Suprapubic skin (tissue), 3 donors: ENCODE data around the gene ATP8B3.

ENCODE experiments used
- EP300 ChIP-seq: sonication (generic); formaldehyde crosslinking; IDR thresholded peaks from one replicate; pipeline ENCODE4 v1.6.1; 2017; ENCODE audit warnings: antibody characterized with exemption
- TF ChIP-seq, protein P1 (sequence below), 2 donors: fragments of 200-600 bp in 1 of 2; fragments of 450-650 bp in 1 of 2; sonication (generic) in 1 of 2; IDR thresholded peaks; one replicate each; pipeline ENCODE4 v1.5.1; 2016 to 2019; ENCODE audit warnings: antibody characterized with exemption in 2 of 2, mild to moderate bottlenecking in 1 of 2, moderate library complexity in 1 of 2

DNA sequence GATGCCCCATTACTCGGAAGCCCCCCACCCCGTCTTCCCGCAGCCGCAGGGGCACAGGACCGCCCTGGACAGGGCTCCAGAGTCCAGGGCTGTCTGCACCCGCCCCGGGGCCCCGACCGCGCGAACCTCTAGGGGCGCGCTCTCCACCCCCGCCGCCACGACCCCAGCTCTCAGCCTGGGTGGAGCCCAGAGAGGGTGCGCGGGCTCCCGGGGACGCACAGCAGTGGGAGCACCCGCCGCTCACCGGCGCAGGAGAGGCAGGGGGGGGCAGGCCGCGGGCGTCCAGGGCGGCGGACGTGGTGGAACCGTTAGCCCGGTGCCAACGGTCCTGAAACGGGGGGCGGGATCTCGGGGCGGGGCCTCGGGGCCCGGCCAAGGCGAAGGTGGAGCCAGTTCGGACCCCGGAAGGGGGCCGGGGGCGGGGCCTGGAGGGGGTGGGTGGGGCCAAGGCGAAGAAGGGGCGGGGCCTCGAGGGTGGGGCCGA, at the start of gene ATP8B3:
- TF ChIP-seq, protein P1, sequence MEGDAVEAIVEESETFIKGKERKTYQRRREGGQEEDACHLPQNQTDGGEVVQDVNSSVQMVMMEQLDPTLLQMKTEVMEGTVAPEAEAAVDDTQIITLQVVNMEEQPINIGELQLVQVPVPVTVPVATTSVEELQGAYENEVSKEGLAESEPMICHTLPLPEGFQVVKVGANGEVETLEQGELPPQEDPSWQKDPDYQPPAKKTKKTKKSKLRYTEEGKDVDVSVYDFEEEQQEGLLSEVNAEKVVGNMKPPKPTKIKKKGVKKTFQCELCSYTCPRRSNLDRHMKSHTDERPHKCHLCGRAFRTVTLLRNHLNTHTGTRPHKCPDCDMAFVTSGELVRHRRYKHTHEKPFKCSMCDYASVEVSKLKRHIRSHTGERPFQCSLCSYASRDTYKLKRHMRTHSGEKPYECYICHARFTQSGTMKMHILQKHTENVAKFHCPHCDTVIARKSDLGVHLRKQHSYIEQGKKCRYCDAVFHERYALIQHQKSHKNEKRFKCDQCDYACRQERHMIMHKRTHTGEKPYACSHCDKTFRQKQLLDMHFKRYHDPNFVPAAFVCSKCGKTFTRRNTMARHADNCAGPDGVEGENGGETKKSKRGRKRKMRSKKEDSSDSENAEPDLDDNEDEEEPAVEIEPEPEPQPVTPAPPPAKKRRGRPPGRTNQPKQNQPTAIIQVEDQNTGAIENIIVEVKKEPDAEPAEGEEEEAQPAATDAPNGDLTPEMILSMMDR (IDR thresholded peaks at IDR 0.05) = peak in 1 of 2 donors; percentile 9
- TF ChIP-seq EP300 = no peak
